Testis (tissue), 3 donors: Measurements from ENCODE around the gene ARSD. TPM values are rescaled to one million over a fixed set of nuclear protein-coding genes. Genes with fewer than 3 reads are reported as not detected.

Experiments used
- DNase-seq: peaks from one replicate; pipeline ENCODE4 v3.0.0-alpha.2; 2019
- H3K27ac ChIP-seq, 2 donors: fragments of 200-600 bp; sonication (generic); one replicate each; pipeline ENCODE4 v1.5.1; 2019
- H3K27me3 ChIP-seq: fragments of 200-600 bp; sonication (generic); one replicate; pipeline ENCODE4 v1.5.1; 2019
- H3K36me3 ChIP-seq: fragments of 200-600 bp; sonication (generic); one replicate; pipeline ENCODE4 v1.5.1; 2017; ENCODE audit warnings: low read depth; ENCODE audit errors: missing control alignments
- H3K4me1 ChIP-seq: fragments of 200-600 bp; sonication (generic); one replicate; pipeline ENCODE4 v1.5.1; 2019
- H3K4me3 ChIP-seq, 2 donors: fragments of 200-600 bp; sonication (generic); one replicate each; pipeline ENCODE4 v1.5.1; 2017 to 2019
- H3K9me3 ChIP-seq: fragments of 200-600 bp; sonication (generic); one replicate; pipeline ENCODE4 v1.5.1; 2017
- POLR2A ChIP-seq: fragments of 450-650 bp; IDR thresholded peaks from one replicate; pipeline ENCODE4 v1.6.1; 2017; ENCODE audit warnings: antibody characterized with exemption, mild to moderate bottlenecking, moderate library complexity
- WGBS, 2 donors: methylation state at CpG; one replicate each; pipeline ENCODE4 v1.1.5; 2018; 5-methylcytosine and 5-hydroxymethylcytosine counted together
- intact Hi-C: fragments of 100-400 bp; cut with DNase I; formaldehyde crosslinking; loops from one replicate; pipeline ENCODE4 v1.15.1; 2023; ENCODE audit warnings: low total_unique reads
- polyA plus RNA-seq: library from polyadenylated mRNA; stranded (reverse); fragments of 350-450 nt; fragmentation: Illumina TruSeq; extraction: RNeasy Lipid Tissue Mini Kit (QIAGEN cat#74804); gene quantifications from one replicate; pipeline ENCODE4 v1.2.3, GENCODE V29; 2014; ENCODE audit warnings: low read depth, low replicate concordance; ENCODE audit not compliant: insufficient read depth
- total RNA-seq, 2 donors: library from RNA; depleted of rRNA; stranded (reverse); fragments of >200 nt; gene quantifications; one replicate each; pipeline ENCODE4 v1.2.3, GENCODE V29; 2016
- TF ChIP-seq, protein P1 (sequence below), 3 experiments: fragments of 450-650 bp in 2 of 3; fragments of 200-600 bp in 1 of 3; sonication (generic) in 1 of 3; IDR thresholded peaks; one replicate each; pipeline ENCODE4 v1.5.1; 2016 to 2019; ENCODE audit warnings: antibody characterized with exemption in 3 of 3, mild to moderate bottlenecking in 2 of 3, moderate library complexity in 1 of 3

The ARSD gene
- total and polyA plus RNA-seq, 3 donors from 2014 or later, result 14.6 to 37.0 (median 25.4) TPM

DNA sequence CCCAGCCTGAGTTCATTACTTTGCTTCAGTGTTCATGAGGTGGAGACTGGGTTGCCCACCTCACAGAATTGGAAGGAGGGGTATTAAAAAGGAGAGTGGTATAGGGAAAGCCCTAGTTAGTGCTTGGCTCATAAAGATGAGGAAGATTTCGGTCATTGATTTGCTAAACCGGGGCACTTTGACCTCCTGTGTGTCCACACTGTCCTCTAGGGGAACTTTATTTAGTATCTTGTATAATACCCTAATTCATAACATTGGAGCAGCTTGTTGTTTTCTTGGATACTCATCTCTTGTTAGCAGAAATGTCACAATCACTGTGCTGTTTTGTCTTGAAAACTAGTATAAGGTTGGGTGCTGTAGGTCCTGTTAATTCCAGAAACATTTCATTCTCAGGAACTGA, 50.6 kb downstream of the ARSD start:
- Histone ChIP-seq H3K4me1 (no peaks in the 10 kb centered on the region), H3K9me3 (no peaks in the 10 kb centered on the region), H3K36me3 (no peaks in the 10 kb centered on the region), H3K27ac (no peak overlapping the region), H3K4me3 (no peak overlapping the region), H3K27me3 (no peaks in the 10 kb centered on the region)
- intact Hi-C loops, result no loop called here
- TF ChIP-seq POLR2A, result no peak
- TF ChIP-seq, protein P1, sequence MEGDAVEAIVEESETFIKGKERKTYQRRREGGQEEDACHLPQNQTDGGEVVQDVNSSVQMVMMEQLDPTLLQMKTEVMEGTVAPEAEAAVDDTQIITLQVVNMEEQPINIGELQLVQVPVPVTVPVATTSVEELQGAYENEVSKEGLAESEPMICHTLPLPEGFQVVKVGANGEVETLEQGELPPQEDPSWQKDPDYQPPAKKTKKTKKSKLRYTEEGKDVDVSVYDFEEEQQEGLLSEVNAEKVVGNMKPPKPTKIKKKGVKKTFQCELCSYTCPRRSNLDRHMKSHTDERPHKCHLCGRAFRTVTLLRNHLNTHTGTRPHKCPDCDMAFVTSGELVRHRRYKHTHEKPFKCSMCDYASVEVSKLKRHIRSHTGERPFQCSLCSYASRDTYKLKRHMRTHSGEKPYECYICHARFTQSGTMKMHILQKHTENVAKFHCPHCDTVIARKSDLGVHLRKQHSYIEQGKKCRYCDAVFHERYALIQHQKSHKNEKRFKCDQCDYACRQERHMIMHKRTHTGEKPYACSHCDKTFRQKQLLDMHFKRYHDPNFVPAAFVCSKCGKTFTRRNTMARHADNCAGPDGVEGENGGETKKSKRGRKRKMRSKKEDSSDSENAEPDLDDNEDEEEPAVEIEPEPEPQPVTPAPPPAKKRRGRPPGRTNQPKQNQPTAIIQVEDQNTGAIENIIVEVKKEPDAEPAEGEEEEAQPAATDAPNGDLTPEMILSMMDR (IDR thresholded peaks at IDR 0.05), result no peak
- WGBS, 2 donors, result 50 to 94% methylated on average over 2 of the region's 2 CpGs
- DNase-seq, result no peak

DNA sequence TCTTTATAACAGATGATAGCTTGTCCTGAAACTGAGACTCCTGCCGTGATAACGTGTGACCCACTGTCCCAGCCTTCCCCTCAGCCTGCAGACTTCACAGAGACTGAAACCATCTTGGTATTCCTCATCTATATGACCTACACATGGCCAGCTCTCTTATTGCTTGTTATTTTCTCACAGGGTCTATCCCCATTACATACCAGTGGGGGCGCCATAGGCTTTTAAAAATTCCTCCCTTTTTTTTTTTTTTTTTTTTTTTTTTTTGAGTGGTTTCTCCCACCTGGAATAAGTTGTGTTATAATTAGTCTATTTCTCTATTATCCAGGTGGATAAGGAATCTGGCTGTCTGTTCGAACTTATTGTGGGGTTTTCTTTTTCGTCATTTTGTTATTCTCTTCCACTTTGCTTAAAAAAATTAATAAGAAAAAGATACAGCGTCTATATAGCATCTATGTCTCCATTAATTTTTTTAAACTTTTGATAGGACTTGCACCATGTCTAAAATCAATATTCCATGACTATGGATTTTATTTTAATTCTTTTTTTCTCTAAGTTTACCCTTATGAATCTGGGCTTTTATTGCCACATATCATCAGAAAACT, 53.2 kb downstream of the ARSD start:
- no peak for DNase-seq
- WGBS, 2 donors, result 73 to 80% methylated on average over 6 of the region's 6 CpGs
- Histone ChIP-seq H3K4me1 (no peaks in the 10 kb centered on the region), H3K9me3 (no peaks in the 10 kb centered on the region), H3K36me3 (no peaks in the 10 kb centered on the region), H3K4me3 (no peak overlapping the region), H3K27ac (no peak overlapping the region), H3K27me3 (no peaks in the 10 kb centered on the region)
- intact Hi-C loops, result no loop called here
- TF ChIP-seq, protein P1 (IDR thresholded peaks at IDR 0.05), result peak in 1 of 3 experiments; percentile 13
- TF ChIP-seq POLR2A, result no peak

DNA sequence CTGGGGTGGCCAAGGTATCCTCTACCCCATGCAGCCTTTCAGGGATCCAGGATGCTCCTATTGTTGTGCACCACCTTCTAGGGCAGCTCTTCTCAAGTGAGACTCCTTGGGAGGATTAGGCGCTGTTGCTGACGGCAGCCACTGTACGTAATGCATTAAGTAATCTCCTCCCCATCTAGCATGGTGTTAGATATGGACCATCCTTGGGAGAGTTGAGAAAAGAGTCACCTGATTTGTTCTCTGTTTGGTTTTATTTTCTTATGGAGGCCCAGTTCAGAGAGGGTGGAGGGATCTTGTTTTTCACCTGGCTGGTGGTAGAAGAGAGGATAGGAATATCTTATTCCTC, 54.0 kb downstream of the ARSD start:
- no peak for TF ChIP-seq POLR2A
- TF ChIP-seq, protein P1 (IDR thresholded peaks at IDR 0.05), result no peak
- 94 to 96% methylated on average over 3 of the region's 3 CpGs for WGBS, 2 donors
- intact Hi-C loops, result no loop called here

DNA sequence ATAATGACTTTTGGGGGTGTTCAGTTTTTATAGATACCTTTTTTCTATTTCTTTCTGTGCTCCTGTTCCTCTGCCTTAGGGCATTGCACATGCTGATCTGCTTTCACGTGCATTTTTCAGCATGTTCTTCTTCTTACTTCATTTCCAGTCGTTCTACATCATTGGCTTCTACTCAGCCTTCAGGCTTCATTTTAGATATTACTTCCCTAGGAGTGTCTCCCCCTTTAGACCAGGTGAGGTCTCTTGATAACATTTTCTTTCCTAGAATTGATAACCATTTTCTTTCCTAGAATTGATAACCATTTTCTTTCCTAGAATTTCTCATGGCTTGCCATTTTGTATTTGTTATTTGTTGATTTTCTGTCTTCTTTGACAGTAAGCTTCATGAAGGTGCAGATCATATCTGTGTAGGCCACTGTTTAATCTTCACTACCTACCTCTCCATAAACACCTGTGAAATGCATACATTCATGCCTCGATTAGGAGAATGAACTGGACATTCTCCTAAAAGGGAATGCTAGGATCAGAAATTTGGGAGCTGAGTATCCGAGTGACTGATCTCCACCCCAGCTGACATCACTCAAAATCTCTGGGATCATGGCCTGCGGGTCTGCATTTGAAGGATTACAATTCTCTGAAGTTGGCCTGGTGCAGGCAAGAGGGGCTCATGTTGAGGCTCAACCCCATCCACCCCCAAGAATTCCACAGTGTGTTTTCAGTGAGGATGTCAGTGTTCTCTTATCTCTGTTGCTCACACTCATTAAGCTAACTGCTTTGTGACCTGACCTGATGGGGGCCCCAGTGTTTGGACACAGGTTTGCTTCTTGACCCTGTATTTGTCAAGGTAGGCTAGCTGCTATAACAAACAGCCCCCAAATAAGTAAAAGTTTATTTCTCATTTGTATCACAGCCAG, 54.7 kb downstream of the ARSD start:
- WGBS, 2 donors, result 96 to 97% methylated on average over 5 of the region's 5 CpGs
- no peaks in the 10 kb centered on the region for H3K27me3 ChIP-seq
- H3K36me3 ChIP-seq, result no peaks in the 10 kb centered on the region
- no peak for DNase-seq
- H3K9me3 ChIP-seq, result no peaks in the 10 kb centered on the region
- H3K4me3 ChIP-seq, result no peak overlapping the region
- no peak overlapping the region for H3K27ac ChIP-seq
- TF ChIP-seq, protein P1 (IDR thresholded peaks at IDR 0.05), result no peak
- no peak for TF ChIP-seq POLR2A
- intact Hi-C loops, result no loop called here
- H3K4me1 ChIP-seq, result no peaks in the 10 kb centered on the region

More for the DNA sequence above, 54.0 kb downstream of the ARSD start:
- no peak for DNase-seq
- H3K4me1 ChIP-seq, result no peaks in the 10 kb centered on the region
- no peaks in the 10 kb centered on the region for H3K9me3 ChIP-seq
- H3K27me3 ChIP-seq, result no peaks in the 10 kb centered on the region
- no peak overlapping the region for H3K27ac ChIP-seq
- H3K4me3 ChIP-seq, result no peak overlapping the region
- no peaks in the 10 kb centered on the region for H3K36me3 ChIP-seq
